Loucy (cell line): ENCODE results near the gene SCYGR8.

Experiments
- EZH2phosphoT487 ChIP-seq: fragments of 200-600 bp; IDR thresholded peaks from 2 replicates; pipeline ENCODE4 v1.6.1; 2018; ENCODE audit warnings: antibody characterized with exemption, mild to moderate bottlenecking, moderate library complexity, borderline replicate concordance
- TF ChIP-seq, protein P1 (sequence below): fragments of 200-600 bp; sonication (generic); conservative IDR thresholded peaks from 2 replicates; pipeline ENCODE4 v1.5.1; 2014; ENCODE audit warnings: mild to moderate bottlenecking, antibody characterized with exemption, low read length

DNA sequence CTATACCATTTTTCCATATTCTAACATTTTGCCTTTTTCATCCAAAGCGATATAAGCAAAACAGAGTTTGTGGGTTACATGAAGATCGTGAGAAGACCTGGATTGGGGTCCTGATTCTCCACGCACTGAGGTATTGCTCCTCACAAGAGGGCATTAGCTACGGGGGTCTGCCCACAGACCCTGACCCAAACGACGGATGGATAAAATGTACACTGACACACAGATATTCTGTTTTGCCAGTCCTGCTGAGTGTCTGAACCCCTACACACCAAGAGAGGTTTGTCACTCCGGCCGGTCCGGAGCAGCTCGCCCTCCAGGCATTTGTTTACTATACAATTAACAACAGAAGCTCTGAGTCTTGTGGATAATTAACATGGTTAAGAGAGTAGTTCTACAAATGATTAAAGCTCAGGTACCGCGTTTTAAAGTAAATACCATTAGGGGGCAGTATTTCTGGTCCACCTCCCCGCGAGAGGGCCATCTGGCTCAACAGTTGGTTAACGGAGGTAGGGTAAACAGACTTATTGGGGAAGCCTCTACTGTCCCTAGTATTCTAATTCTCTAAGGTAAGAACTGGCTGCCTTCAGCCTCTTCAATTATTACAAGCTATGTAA, 28.4 kb downstream of the SCYGR8 start:
- TF ChIP-seq, protein P1, sequence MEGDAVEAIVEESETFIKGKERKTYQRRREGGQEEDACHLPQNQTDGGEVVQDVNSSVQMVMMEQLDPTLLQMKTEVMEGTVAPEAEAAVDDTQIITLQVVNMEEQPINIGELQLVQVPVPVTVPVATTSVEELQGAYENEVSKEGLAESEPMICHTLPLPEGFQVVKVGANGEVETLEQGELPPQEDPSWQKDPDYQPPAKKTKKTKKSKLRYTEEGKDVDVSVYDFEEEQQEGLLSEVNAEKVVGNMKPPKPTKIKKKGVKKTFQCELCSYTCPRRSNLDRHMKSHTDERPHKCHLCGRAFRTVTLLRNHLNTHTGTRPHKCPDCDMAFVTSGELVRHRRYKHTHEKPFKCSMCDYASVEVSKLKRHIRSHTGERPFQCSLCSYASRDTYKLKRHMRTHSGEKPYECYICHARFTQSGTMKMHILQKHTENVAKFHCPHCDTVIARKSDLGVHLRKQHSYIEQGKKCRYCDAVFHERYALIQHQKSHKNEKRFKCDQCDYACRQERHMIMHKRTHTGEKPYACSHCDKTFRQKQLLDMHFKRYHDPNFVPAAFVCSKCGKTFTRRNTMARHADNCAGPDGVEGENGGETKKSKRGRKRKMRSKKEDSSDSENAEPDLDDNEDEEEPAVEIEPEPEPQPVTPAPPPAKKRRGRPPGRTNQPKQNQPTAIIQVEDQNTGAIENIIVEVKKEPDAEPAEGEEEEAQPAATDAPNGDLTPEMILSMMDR = peak; percentile 33; the same call in 1 of the 2 replicates
- no peak for TF ChIP-seq EZH2phosphoT487
